Measurements from ENCODE around the gene PMPCA. TPM values are rescaled to one million over a fixed set of nuclear protein-coding genes. Genes with fewer than 3 reads are reported as not detected.
A peak's percentile ranks its signal among the peaks of the same experiment; 100 is the strongest.

PMPCA gene
- total RNA-seq, 1 donor from 2014 or later: 80.2 TPM

DNA sequence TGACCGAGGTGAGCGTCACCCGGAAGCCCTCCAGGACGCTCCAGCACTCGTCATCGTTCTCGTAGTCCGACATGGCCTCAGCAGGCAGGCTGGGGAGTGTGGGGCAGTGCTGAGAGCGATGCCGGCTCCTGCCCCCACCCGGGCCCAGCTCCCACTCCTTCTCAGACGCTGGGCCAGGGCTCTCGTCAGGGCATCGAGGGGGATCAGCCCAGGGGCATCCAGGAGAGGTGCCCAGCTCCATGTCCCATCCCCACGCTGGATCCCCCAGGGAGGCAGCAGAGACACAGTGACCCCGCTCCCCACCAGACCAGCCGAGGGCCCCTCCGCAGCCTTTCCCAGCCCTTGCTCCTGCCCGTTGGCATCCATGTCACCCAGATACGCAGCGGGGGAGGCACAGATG lies 38.5 kb upstream of the PMPCA start:
- ATAC-seq (ENCODE audit: poor library complexity) (no peak), DNase-seq (no peak)
- intact Hi-C loops (cut with DNase I): no loop called here

- ATAC-seq (ENCODE audit: poor library complexity) (peak; percentile 55), DNase-seq (peak; percentile 85)
- intact Hi-C loops (cut with DNase I): no loop called here
Measured at GRCh38 chr9:136372561-136373299, 37.7 kb upstream of the PMPCA start.

- intact Hi-C loops (cut with DNase I): no loop called here
- peak; percentile 75 for DNase-seq
- peak; percentile 50 for ATAC-seq (ENCODE audit: poor library complexity)
Measured at GRCh38 chr9:136373300-136374182, 36.9 kb upstream of the PMPCA start, which contains the start of gene CARD9. Gene CARD9, minus strand, starts transcription at chr9:136373669. Its CDS starts 1,591 bp downstream, at chr9:136372078.

DNA sequence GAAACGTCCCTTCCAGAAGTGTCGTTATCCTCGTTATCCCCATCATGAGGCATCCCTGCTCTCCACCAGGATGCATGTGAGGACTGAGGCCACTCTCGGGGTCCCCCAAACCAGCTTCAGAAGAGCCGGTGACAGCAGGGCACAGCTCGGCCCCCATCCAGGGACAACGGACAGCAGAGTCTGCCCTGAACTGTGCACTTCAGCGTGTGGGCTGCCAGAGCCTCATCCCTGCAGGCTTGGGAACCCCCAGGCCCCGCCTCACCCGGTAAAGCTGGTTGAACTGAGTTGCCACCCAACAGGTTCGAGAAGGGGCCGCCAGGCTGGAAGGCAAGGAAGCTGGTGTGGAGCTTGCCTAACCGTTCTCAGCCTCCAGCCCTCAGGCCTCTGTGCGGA lies 36.3 kb upstream of the PMPCA start:
- ATAC-seq (ENCODE audit: poor library complexity): no peak
- intact Hi-C loops (cut with DNase I): no loop called here
- no peak for DNase-seq

- intact Hi-C loops (cut with DNase I): no loop called here
Measured at GRCh38 chr9:136375096-136375495, 35.4 kb upstream of the PMPCA start.

DNA sequence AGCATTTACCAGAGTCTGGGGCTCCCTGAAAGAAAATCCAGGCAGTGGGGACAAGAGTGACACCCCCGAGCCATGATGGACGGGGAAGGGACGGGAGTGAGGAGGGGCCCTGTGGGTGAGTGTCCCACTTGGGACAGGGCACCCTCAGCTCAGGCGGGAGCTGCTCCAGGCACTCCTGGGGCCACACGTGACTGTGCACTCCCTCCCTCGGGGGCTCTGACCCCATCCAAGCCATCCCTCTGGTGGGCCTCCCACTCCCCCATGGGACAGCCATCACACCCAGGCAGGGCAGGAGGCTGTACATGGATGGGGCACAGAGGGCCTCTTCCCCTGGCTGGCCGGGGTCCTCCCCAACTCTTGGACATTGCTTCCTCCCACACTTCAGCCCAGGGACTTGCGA lies 34.0 kb upstream of the PMPCA start:
- intact Hi-C loops (cut with DNase I): no loop called here
- DNase-seq: no peak
- ATAC-seq (ENCODE audit: poor library complexity): no peak

More at GRCh38 chr9:136375096-136375495, 35.4 kb upstream of the PMPCA start:
- ATAC-seq (ENCODE audit: poor library complexity): no peak
- DNase-seq: no peak

GRCh38 chr9:136377341-136378169 lies 32.9 kb upstream of the PMPCA start:
- DNase-seq: no peak
- no peak for ATAC-seq (ENCODE audit: poor library complexity)

DNA sequence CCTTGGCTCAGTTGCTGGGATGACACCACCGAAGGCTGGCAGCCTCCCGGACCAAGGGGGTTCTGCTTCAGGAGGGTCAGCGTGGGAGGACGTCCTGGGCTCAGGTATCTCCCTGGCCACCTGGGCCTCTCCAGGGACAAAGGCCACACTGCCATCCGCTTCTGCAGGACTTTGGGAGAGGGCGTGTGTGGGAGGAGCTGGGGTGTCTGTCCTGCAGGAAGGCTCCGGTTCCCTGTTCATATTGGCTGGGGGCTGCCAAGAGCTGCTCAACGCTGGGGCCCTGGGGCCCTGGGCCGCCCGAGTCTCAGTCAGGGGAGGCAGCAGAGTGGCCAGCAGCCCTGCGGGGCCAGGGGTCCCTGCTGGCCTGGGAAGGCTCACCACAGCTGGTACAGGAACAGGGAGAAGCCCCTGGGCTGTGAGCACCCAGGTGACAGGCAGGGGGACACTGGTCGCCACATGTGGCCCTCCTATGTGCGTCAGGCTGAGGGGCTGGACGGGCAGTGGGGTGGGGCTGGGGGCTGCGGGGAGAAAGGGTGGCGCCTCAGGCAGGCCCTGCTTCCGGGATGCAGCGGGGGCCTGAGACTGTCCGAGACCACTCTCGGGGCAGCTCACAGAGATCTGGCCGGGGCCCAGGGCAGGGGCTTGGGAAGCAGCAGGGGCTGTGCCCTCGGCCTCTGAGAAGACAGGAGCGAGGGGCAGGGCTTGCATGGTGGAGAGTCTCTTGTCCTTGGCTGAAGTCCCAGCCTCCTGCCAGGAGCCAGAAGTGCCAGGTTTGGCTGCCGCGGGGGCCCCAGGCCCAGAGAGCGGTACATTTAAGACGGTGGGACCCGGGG lies 32.1 kb upstream of the PMPCA start:
- intact Hi-C loops (cut with DNase I): no loop called here
- no peak for DNase-seq
- peak; percentile 33 for ATAC-seq (ENCODE audit: poor library complexity)

More at GRCh38 chr9:136377341-136378169, 32.9 kb upstream of the PMPCA start:
- intact Hi-C loops (cut with DNase I): no loop called here

GRCh38 chr9:136379003-136379287 lies 31.5 kb upstream of the PMPCA start:
- no peak for ATAC-seq (ENCODE audit: poor library complexity)
- no peak for DNase-seq
- intact Hi-C loops (cut with DNase I): no loop called here

DNA sequence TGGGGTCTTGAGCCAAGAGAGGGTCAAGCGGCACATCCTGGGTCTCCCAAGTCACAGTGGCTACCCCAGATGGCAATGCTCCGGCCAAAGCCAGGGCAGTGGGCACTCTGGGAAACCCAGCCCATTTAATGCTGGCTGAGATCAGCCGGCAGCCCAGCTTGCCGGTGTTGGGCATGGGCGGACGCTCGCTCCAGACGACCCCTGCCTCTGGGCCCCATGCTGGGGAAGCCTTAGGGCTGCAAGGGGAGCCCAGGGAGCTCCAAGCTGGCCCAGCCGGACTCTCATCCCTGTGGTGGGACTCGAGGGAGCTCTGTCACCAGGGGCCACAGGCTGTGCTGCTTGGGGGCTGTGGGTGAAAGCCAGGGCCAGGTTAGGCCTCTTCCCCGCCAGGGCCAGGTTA lies 31.1 kb upstream of the PMPCA start:
- intact Hi-C loops (cut with DNase I): no loop called here
- DNase-seq (no peak), ATAC-seq (ENCODE audit: poor library complexity) (no peak)

- intact Hi-C loops (cut with DNase I): no loop called here
- no peak for ATAC-seq (ENCODE audit: poor library complexity)
- no peak for DNase-seq
Measured at GRCh38 chr9:136379891-136380290, 30.6 kb upstream of the PMPCA start.

DNA sequence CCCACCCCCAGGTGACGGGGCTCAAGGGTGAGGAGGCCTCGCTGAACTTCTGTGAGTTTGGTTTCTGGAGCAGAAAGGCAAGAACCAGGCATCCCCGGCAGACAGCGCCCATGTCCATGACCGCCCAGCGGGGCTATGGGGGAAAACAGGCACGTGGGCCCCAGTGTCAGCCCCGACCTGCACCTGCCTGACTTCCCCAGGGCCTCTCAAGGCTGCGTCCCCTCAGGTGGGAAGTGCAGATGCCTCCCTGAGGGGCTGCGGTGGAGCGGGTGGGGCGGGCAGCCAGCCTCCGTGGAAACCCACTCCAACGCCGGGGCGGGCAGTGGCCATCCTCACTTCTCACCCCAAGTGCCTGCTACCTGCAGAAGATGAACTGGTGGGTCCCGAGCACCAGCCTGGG lies 30.1 kb upstream of the PMPCA start:
- intact Hi-C loops (cut with DNase I): no loop called here
- ATAC-seq (ENCODE audit: poor library complexity) (no peak), DNase-seq (no peak)

- peak; percentile 73 for DNase-seq
- intact Hi-C loops (cut with DNase I): no loop called here
- ATAC-seq (ENCODE audit: poor library complexity): peak; percentile 60
Measured at GRCh38 chr9:136381311-136381710, 29.1 kb upstream of the PMPCA start.

- ATAC-seq (ENCODE audit: poor library complexity) (no peak), DNase-seq (no peak)
- intact Hi-C loops (cut with DNase I): no loop called here
Measured at GRCh38 chr9:136381966-136382513, 28.4 kb upstream of the PMPCA start.

DNA sequence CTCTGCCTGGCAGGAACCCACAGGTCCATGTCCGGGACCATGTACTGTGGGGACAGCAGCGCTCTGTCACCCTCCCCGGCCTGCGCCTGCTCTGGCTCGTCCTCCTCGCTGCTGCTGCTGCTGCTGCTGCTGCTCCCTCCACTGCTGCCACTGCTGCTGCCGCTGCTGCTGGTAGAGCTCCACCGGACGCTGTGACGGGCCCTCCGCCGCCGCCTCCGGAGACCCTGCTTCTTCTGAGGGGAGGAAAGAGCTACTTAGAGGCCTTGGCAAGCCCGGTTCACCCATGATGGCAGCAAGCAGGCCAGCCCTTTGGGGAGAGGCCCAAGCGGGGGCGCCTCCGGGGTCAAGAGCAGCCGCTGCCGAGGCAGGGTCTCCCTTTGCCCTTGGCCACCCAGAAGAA lies 27.0 kb upstream of the PMPCA start:
- DNase-seq (no peak), ATAC-seq (ENCODE audit: poor library complexity) (no peak)
- intact Hi-C loops (cut with DNase I): no loop called here

DNA sequence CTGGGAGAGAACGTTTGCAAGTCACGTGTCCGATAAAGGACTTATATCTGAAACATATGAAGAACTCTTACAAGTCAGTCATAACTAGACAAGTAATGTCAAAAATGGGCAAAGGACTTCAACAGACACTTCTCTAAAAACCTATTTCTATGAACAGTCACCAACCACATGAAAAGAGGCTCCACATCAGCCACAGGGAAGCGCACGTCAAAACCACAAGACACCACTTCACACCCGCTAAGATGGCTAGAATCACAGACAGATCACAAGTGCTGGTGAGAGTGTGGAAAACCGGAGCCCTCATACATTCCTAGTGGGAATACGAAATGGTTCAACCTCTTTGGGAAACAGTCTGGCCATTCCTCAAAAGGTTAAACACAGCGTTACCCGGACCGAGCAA lies 25.4 kb upstream of the PMPCA start:
- intact Hi-C loops (cut with DNase I): no loop called here
- DNase-seq (no peak), ATAC-seq (ENCODE audit: poor library complexity) (no peak)

DNA sequence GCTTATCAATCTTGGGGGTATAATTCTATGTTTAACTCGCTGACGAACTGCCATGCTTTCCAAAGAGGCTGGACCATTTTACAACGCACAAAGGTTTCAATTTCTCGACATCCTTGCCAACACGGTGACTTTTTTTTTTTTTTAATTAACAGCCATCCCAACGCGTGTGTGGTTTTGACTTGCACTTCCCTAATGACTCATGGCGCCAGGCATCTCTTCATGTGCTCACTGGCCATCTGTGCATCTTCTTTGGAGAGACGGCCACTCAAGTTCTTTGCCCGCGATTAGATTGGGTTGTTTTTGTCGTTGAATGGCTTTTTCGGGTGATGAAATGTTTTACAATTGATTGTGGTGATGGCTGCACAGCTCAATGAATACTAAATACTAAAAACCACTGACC lies 24.4 kb upstream of the PMPCA start:
- DNase-seq (no peak), ATAC-seq (ENCODE audit: poor library complexity) (no peak)
- intact Hi-C loops (cut with DNase I): no loop called here

GRCh38 chr9:136387217-136387616 lies 23.2 kb upstream of the PMPCA start:
- ATAC-seq (ENCODE audit: poor library complexity): no peak
- intact Hi-C loops (cut with DNase I): no loop called here
- DNase-seq: no peak
